Thyroid gland (tissue), 4 donors: ENCODE results near the gene NUSAP1. TPM values are rescaled to one million over a fixed set of nuclear protein-coding genes. Genes with fewer than 3 reads are reported as not detected.

Experiments
- DNase-seq, 2 donors: peaks; one replicate each; pipeline ENCODE4 v3.0.0-alpha.2; 2019
- H3K27ac ChIP-seq, 3 donors: fragments of 200-600 bp; sonication (generic); 1 replicate in 2 of 3; 2 replicates in 1 of 3; pipeline ENCODE4 v1.5.1; 2016 to 2019; ENCODE audit warnings: mild to moderate bottlenecking in 1 of 3, moderate library complexity in 1 of 3
- H3K27me3 ChIP-seq: fragments of 200-600 bp; sonication (generic); one replicate; pipeline ENCODE4 v1.5.1; 2019
- H3K36me3 ChIP-seq, 2 donors: fragments of 200-600 bp; sonication (generic); one replicate each; pipeline ENCODE4 v1.5.1; 2016 to 2019
- H3K4me1 ChIP-seq, 2 donors: fragments of 200-600 bp; sonication (generic); one replicate each; pipeline ENCODE4 v1.5.1; 2017 to 2019
- H3K4me3 ChIP-seq, 3 donors: fragments of 200-600 bp; sonication (generic); replicated peaks in 1 of 3; 1 replicate in 2 of 3; 2 replicates in 1 of 3; pipeline ENCODE4 v1.5.1; 2016; ENCODE audit warnings: mild to moderate bottlenecking in 1 of 3
- H3K9me3 ChIP-seq: fragments of 200-600 bp; sonication (generic); one replicate; pipeline ENCODE4 v1.5.1; 2017
- CTCF ChIP-seq, 6 experiments: fragments of 200-600 bp in 3 of 6; fragments of 450-650 bp in 3 of 6; sonication (generic) in 3 of 6; IDR thresholded peaks; one replicate each; pipeline ENCODE4 v1.5.1; 2016 to 2019; ENCODE audit warnings: antibody characterized with exemption in 6 of 6, mild to moderate bottlenecking in 2 of 6, inconsistent platforms in 1 of 6, moderate library complexity in 1 of 6
- POLR2A ChIP-seq, 2 donors: fragments of 450-650 bp; IDR thresholded peaks; one replicate each; pipeline ENCODE4 v1.6.1; 2017; ENCODE audit warnings: antibody characterized with exemption in 2 of 2, mild to moderate bottlenecking in 2 of 2, moderate library complexity in 1 of 2
- WGBS, 2 donors: methylation state at CpG; one replicate each; pipeline ENCODE4 v1.1.5; 2017; 5-methylcytosine and 5-hydroxymethylcytosine counted together
- intact Hi-C: fragments of 100-400 bp; cut with DNase I; formaldehyde crosslinking; loops from one replicate; pipeline ENCODE4 v1.15.1; 2023
- total RNA-seq, 4 donors: library from RNA; depleted of rRNA; stranded (reverse); fragments of >200 nt; gene quantifications; one replicate each; pipeline ENCODE4 v1.2.3, GENCODE V29; 2016

Gene NUSAP1
- total RNA-seq, 4 donors from 2014 or later: 0.89 to 8.1 (median 1.6) TPM

GRCh38 chr15:41387646-41388045 lies 55.0 kb downstream of the NUSAP1 start:
- H3K4me3 ChIP-seq: no peak overlapping the region
- no peak overlapping the region for H3K27ac ChIP-seq
- no peaks in the 10 kb centered on the region for H3K9me3 ChIP-seq
- WGBS, 2 donors: 79 to 89% methylated on average over 6 of the region's 6 CpGs
- TF ChIP-seq CTCF (IDR thresholded peaks at IDR 0.05): no peak
- TF ChIP-seq POLR2A (IDR thresholded peaks at IDR 0.05): no peak
- DNase-seq: no peak
- H3K4me1 ChIP-seq: no peaks in the 10 kb centered on the region
- H3K27me3 ChIP-seq: no peaks in the 10 kb centered on the region
- intact Hi-C loops: no loop called here
- peaks cover 3 to 4% of the 10 kb centered on the region in 2 donors for H3K36me3 ChIP-seq

GRCh38 chr15:41392659-41393058 lies 60.0 kb downstream of the NUSAP1 start:
- intact Hi-C loops: no loop called here
- TF ChIP-seq CTCF (IDR thresholded peaks at IDR 0.05) (no peak), POLR2A (IDR thresholded peaks at IDR 0.05) (no peak)
- Histone ChIP-seq H3K36me3 (peaks cover 19 to 25% of the 10 kb centered on the region in 2 donors), H3K27me3 (no peaks in the 10 kb centered on the region), H3K27ac (no peak overlapping the region), H3K4me1 (no peaks in the 10 kb centered on the region), H3K4me3 (no peak overlapping the region), H3K9me3 (no peaks in the 10 kb centered on the region)
- no peak for DNase-seq
- 98 to 99% methylated on average over 2 of the region's 2 CpGs for WGBS, 2 donors

GRCh38 chr15:41394924-41395323 lies 62.2 kb downstream of the NUSAP1 start:
- Histone ChIP-seq H3K36me3 (peaks cover 19 to 24% of the 10 kb centered on the region in 2 donors), H3K9me3 (no peaks in the 10 kb centered on the region), H3K4me1 (no peaks in the 10 kb centered on the region), H3K27me3 (no peaks in the 10 kb centered on the region), H3K27ac (no peak overlapping the region), H3K4me3 (no peak overlapping the region)
- 98 to 100% methylated on average over 4 of the region's 4 CpGs for WGBS, 2 donors
- intact Hi-C loops: no loop called here
- TF ChIP-seq POLR2A (IDR thresholded peaks at IDR 0.05) (no peak), CTCF (IDR thresholded peaks at IDR 0.05) (no peak)
- DNase-seq: no peak

- Histone ChIP-seq H3K27me3 (no peaks in the 10 kb centered on the region), H3K36me3 (peaks cover 19 to 24% of the 10 kb centered on the region in 2 donors), H3K4me3 (no peak overlapping the region), H3K27ac (no peak overlapping the region), H3K9me3 (no peaks in the 10 kb centered on the region), H3K4me1 (no peaks in the 10 kb centered on the region)
- TF ChIP-seq CTCF (IDR thresholded peaks at IDR 0.05): no peak
- TF ChIP-seq POLR2A (IDR thresholded peaks at IDR 0.05): no peak
- intact Hi-C loops: no loop called here
- no peak for DNase-seq
- WGBS, 2 donors: 85 to 99% methylated on average over 3 of the region's 3 CpGs
Observed at GRCh38 chr15:41396111-41396510, 63.4 kb downstream of the NUSAP1 start.

GRCh38 chr15:41401904-41402267 lies 69.2 kb downstream of the NUSAP1 start:
- intact Hi-C loops: no loop called here
- DNase-seq: no peak
- H3K27ac ChIP-seq: peak overlapping the region; percentile 63 to 91 (median 76)
- no peaks in the 10 kb centered on the region for H3K36me3 ChIP-seq
- WGBS, 2 donors: 7 to 8% methylated on average over 9 of the region's 9 CpGs
- no peak for TF ChIP-seq POLR2A (IDR thresholded peaks at IDR 0.05)
- TF ChIP-seq CTCF (IDR thresholded peaks at IDR 0.05): no peak
- H3K4me3 ChIP-seq: peak overlapping the region; percentile 58 to 98 (median 75)
- H3K9me3 ChIP-seq: no peaks in the 10 kb centered on the region
- H3K4me1 ChIP-seq: peaks cover 5 to 11% of the 10 kb centered on the region in 2 donors
- no peaks in the 10 kb centered on the region for H3K27me3 ChIP-seq
